Ovary (tissue), 10 donors: ENCODE results near the gene UBXN6. TPM values are rescaled to one million over a fixed set of nuclear protein-coding genes. Genes with fewer than 3 reads are reported as not detected.

Experiments used
- DNase-seq, 5 donors: peaks; one replicate each; pipeline ENCODE4 v3.0.0-alpha.2; 2019 to 2020
- H3K27ac ChIP-seq, 2 donors: fragments of 200-600 bp; one replicate each; pipeline versions ENCODE4 v1.5.1 to v1.8.0; 2019 to 2022
- H3K27me3 ChIP-seq: fragments of 200-600 bp; one replicate; pipeline ENCODE4 v1.8.0; 2022
- H3K36me3 ChIP-seq: fragments of 200-600 bp; sonication (generic); one replicate; pipeline ENCODE4 v1.5.1; 2019
- H3K4me1 ChIP-seq: one replicate; pipeline ENCODE4 v1.8.1; 2013; ENCODE audit warnings: mild to moderate bottlenecking, moderate library complexity; ENCODE audit not compliant: insufficient read depth
- H3K4me3 ChIP-seq: fragments of 200-600 bp; sonication (generic); one replicate; pipeline ENCODE4 v1.5.1; 2017
- H3K9me3 ChIP-seq, 2 donors: fragments of 200-600 bp in 1 of 2; sonication (generic) in 1 of 2; one replicate each; pipeline versions ENCODE4 v1.5.1 to v1.8.1; 2013 to 2019; ENCODE audit warnings: mild to moderate bottlenecking in 1 of 2, moderate library complexity in 1 of 2
- EP300 ChIP-seq: sonication (generic); formaldehyde crosslinking; IDR thresholded peaks from one replicate; pipeline ENCODE4 v1.6.1; 2017; ENCODE audit warnings: antibody characterized with exemption
- POLR2A ChIP-seq: fragments of 450-650 bp; IDR thresholded peaks from one replicate; pipeline ENCODE4 v1.6.1; 2017; ENCODE audit warnings: antibody characterized with exemption, mild to moderate bottlenecking, moderate library complexity
- WGBS, 3 donors: extraction: QIAGEN DNeasy Blood & Tissue Kit in 1 of 3; methylation state at CpG; one replicate each; pipeline versions ENCODE4 v1.1.5 to v1.1.7; 2013 to 2017; 5-methylcytosine and 5-hydroxymethylcytosine counted together
- intact Hi-C, 4 donors: fragments of 100-400 bp; cut with DNase I; formaldehyde crosslinking; loops; one replicate each; pipeline versions ENCODE4 v1.11.0 to v1.15.1; 2022 to 2023
- long read RNA-seq, 3 donors: library from polyadenylated mRNA in 2 of 3; unstranded in 2 of 3; transcript quantifications; one replicate each; pipeline ENCODE4 v2.0.0 and lab custom pipeline, GENCODE V29; 2021 to 2026
- polyA plus RNA-seq, 2 donors: library from polyadenylated mRNA; stranded (reverse); fragments of 200-250 nt in 1 of 2; fragments of 350-450 nt in 1 of 2; fragmentation: Illumina TruSeq in 1 of 2; extraction: RNeasy Lipid Tissue Mini Kit (QIAGEN cat#74804) in 1 of 2; gene quantifications; one replicate each; pipeline ENCODE4 v1.2.3, GENCODE V29; 2013 to 2014
- total RNA-seq, 7 donors: library from RNA; depleted of rRNA in 2 of 7; stranded (reverse); fragments of >200 nt in 2 of 7; fragmentation: NEBNext Ultra II Directional in 3 of 7; extraction: Animal tissue kit (Norgen Biotek cat#: 25700) in 3 of 7; gene quantifications; one replicate each; pipeline versions ENCODE4 v1.1.0 to v1.2.4, GENCODE V29; 2016 to 2023
- TF ChIP-seq, protein P1 (sequence below), 3 donors: fragments of 450-650 bp in 2 of 3; fragments of 200-600 bp in 1 of 3; IDR thresholded peaks; one replicate each; pipeline versions ENCODE4 v1.5.1 to v1.8.0; 2016 to 2022; ENCODE audit warnings: antibody characterized with exemption in 3 of 3, mild to moderate bottlenecking in 1 of 3
- donor health status: DM: no; HTN: no; CAD: no; lungs with moderate emphysema.
- donor health status: DM: no; HTN: no; CAD: no.
- donor health status: Bipolar disorder and iron deficiency.
- donor health status: DM: yes; HTN: yes; CAD: no.
- donor health status: DM: no; HTN: no; CAD: no.
- donor health status: DM: yes; HTN: yes; CAD: no.

Gene UBXN6, protein sequence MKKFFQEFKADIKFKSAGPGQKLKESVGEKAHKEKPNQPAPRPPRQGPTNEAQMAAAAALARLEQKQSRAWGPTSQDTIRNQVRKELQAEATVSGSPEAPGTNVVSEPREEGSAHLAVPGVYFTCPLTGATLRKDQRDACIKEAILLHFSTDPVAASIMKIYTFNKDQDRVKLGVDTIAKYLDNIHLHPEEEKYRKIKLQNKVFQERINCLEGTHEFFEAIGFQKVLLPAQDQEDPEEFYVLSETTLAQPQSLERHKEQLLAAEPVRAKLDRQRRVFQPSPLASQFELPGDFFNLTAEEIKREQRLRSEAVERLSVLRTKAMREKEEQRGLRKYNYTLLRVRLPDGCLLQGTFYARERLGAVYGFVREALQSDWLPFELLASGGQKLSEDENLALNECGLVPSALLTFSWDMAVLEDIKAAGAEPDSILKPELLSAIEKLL
- 100 to 1,000 TPM in 6 of 7 donors, 10 to 100 TPM in 1; 66.9 to 170 (median 133) TPM for total RNA-seq
- polyA plus RNA-seq = 100 to 1,000 TPM in 1 of 2 donors, 10 to 100 TPM in 1; 19.3 to 140 TPM
- long read RNA-seq, donor 1, full-length matches to known transcripts = 104 of 183 reads
- long read RNA-seq, donor 1, partial matches to known transcripts = 42 of 183 reads
- long read RNA-seq, donor 1, other reads (novel, unspliced or antisense) = 37 of 183 reads
- long read RNA-seq, donor 2, full-length matches to known transcripts = 56 of 64 reads
- long read RNA-seq, donor 2, partial matches to known transcripts = 8 of 64 reads
- long read RNA-seq, donor 2, other reads (novel, unspliced or antisense) = 0 of 64 reads
- long read RNA-seq, donor 3, full-length matches to known transcripts = 57 of 102 reads
- long read RNA-seq, donor 3, partial matches to known transcripts = 34 of 102 reads
- long read RNA-seq, donor 3, other reads (novel, unspliced or antisense) = 11 of 102 reads

DNA sequence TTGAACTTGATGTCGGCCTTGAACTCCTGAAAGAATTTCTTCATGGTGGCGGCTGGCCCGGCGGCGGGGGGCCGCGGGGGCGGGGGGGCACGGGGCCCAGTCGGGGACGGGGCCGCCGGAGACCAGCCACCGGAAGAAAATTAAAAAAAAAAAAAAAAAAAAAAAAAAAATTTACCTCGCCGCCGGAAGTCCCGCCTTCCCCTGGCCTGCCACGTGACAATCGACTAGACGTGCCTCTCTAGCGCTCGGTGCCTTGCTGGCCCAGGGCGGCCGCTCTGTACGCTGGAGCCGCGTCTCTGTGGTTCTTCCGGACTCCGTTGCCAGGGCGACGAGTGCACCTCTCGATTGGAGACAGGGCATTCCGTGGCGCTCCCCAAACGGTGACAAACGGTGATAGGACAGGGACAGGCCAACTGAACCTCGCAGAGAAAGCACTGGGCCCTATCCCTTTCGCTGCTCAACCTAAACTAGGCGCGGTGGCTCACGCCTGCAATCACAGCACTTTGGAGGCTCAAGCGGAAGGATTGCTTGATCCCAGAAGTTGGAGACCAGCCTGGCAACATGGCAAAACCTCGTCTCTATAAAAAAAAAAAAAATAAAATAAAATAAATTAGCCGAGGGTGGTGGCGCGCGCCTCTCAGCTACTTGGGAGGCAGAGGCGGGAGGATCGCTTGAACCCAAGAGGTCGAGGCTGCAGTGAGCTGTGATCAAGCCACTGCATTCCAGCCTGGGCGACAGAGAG lies at the start of gene UBXN6:
Gene UBXN6 (minus strand): TSS at position 141 of the 742 bp plus-strand sequence. CDS start 97 bp downstream, at position 44.
- intact Hi-C loops = no loop called here
- peak within 1 kb of the TSS; percentile 81 to 88 for H3K27ac ChIP-seq
- no peak for TF ChIP-seq EP300
- TF ChIP-seq, protein P1, sequence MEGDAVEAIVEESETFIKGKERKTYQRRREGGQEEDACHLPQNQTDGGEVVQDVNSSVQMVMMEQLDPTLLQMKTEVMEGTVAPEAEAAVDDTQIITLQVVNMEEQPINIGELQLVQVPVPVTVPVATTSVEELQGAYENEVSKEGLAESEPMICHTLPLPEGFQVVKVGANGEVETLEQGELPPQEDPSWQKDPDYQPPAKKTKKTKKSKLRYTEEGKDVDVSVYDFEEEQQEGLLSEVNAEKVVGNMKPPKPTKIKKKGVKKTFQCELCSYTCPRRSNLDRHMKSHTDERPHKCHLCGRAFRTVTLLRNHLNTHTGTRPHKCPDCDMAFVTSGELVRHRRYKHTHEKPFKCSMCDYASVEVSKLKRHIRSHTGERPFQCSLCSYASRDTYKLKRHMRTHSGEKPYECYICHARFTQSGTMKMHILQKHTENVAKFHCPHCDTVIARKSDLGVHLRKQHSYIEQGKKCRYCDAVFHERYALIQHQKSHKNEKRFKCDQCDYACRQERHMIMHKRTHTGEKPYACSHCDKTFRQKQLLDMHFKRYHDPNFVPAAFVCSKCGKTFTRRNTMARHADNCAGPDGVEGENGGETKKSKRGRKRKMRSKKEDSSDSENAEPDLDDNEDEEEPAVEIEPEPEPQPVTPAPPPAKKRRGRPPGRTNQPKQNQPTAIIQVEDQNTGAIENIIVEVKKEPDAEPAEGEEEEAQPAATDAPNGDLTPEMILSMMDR (IDR thresholded peaks at IDR 0.05) = peak in 1 of 3 donors; percentile 38
- TF ChIP-seq POLR2A = no peak
- no peaks in the 10 kb centered on the region for H3K36me3 ChIP-seq
- peak; percentile 97 to 99 (median 98) for DNase-seq
- peaks cover 17% of the 10 kb centered on the region for H3K4me1 ChIP-seq
- 6 to 9% (median 7%) methylated on average over 52 of the region's 52 CpGs for WGBS, 3 donors
- no peaks in the 10 kb centered on the region for H3K9me3 ChIP-seq
- no peaks in the 10 kb centered on the region for H3K27me3 ChIP-seq
- peak within 1 kb of the TSS; percentile 92 for H3K4me3 ChIP-seq

DNA sequence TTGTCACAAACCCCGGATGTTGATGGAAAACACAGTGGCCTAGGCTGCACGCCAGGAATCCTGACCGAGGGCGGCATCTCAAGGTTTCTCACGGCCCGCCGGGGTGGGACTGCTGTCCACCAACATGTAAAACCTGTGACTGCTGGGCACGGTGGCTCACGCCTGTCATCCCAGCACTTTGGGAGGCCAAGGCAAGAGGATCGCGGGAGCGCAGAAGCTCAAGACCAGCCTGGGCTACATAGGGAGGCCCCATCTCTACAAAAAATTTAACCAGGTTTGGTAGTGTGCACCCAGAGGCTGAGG lies 49.5 kb upstream of the UBXN6 start:
- DNase-seq = peak in 2 of 5 donors; percentile 47 to 58
- TF ChIP-seq POLR2A (no peak), EP300 (no peak)
- TF ChIP-seq, protein P1 (IDR thresholded peaks at IDR 0.05) = no peak

DNA sequence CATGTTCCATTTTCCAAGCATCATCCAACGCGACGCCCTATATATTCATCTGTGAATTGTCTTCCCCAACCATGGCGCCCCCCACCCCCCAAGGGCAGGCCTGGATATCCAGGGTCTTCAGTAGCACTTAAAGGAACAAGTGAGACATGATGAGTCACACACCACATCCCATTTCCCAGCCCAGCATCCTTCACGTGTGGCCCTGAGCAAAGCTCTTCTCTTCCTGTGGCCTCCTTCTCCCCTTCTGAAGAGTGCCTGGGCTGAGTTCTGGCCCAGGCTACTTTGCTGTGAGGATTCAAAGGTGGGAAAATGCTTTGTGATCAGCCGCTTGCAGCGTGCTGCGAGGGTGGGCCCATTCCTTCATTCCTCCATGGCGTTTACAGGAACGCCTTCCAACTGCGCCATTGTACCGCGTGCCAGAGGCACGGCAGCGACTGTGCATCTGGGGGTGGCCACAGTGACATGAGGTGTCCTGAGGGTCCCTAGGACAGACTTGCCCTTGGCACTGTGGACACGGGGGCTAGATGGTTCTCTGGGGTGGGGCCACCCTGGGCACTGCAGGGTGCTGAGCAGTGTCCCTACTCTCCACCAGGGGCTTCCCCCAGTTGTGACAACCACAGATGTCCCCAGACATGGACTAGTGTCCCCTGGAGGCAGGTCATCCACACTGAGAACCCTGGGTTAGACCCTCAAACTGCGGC lies 49.0 kb upstream of the UBXN6 start:
- no peak for TF ChIP-seq EP300
- TF ChIP-seq POLR2A = no peak
- TF ChIP-seq, protein P1 (IDR thresholded peaks at IDR 0.05) = no peak
- H3K9me3 ChIP-seq = no peaks in the 10 kb centered on the region
- H3K36me3 ChIP-seq = no peaks in the 10 kb centered on the region
- WGBS, 3 donors = 74 to 85% (median 78%) methylated on average over 17 of the region's 17 CpGs
- no peaks in the 10 kb centered on the region for H3K27me3 ChIP-seq
- H3K4me1 ChIP-seq = peaks cover 9% of the 10 kb centered on the region
- no peak overlapping the region for H3K4me3 ChIP-seq
- intact Hi-C loops = no loop called here
- peak overlapping the region in 1 of 2 donors; percentile 29 for H3K27ac ChIP-seq
- no peak for DNase-seq

More for the DNA sequence above, 49.5 kb upstream of the UBXN6 start:
- no peaks in the 10 kb centered on the region for H3K9me3 ChIP-seq
- peak overlapping the region in 1 of 2 donors; percentile 29 for H3K27ac ChIP-seq
- H3K4me1 ChIP-seq = peaks cover 9% of the 10 kb centered on the region
- H3K36me3 ChIP-seq = no peaks in the 10 kb centered on the region
- intact Hi-C loops = no loop called here
- H3K4me3 ChIP-seq = no peak overlapping the region
- no peaks in the 10 kb centered on the region for H3K27me3 ChIP-seq
- 40 to 70% (median 46%) methylated on average over 12 of the region's 12 CpGs for WGBS, 3 donors
